Measurements from ENCODE around the gene SLC39A9. TPM values are rescaled to one million over a fixed set of nuclear protein-coding genes. Genes with fewer than 3 reads are reported as not detected.
"Not testable (repeated sequence)": the region's sequence is repeated elsewhere in the genome, so short reads cannot be mapped to it uniquely, and the experiment has no call there.

SLC39A9 gene
- polyA plus RNA-seq, 1 donor from 2014 or later: 14.7 TPM

DNA sequence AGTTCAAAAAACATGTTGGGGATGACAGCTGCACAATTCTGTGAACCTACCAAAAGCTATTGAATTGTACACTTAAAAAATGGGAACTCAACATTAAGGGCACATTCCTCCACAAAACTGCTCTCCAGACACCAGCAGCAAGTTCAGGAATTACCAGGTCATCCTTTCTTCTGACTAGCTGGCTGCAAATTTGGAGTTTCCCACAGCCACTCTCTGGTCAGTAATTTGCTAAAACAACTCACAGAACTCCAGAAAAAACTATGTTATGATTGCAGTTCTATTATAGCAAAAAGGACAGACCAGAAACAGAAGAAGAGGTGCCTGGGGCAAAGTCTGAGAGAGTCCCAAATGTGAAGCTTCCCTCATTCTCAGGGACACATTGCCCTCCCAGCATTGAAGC is 65.9 kb downstream of the SLC39A9 start:
- H3K36me3 Mint-ChIP-seq: peaks cover 8% of the 10 kb centered on the region
- no peaks in the 10 kb centered on the region for H3K9me3 Mint-ChIP-seq
- H3K27me3 Mint-ChIP-seq: no peaks in the 10 kb centered on the region
- H3K4me3 Mint-ChIP-seq: no peak overlapping the region
- H3K4me1 Mint-ChIP-seq: no peaks in the 10 kb centered on the region
- no peak overlapping the region for H3K27ac Mint-ChIP-seq

DNA sequence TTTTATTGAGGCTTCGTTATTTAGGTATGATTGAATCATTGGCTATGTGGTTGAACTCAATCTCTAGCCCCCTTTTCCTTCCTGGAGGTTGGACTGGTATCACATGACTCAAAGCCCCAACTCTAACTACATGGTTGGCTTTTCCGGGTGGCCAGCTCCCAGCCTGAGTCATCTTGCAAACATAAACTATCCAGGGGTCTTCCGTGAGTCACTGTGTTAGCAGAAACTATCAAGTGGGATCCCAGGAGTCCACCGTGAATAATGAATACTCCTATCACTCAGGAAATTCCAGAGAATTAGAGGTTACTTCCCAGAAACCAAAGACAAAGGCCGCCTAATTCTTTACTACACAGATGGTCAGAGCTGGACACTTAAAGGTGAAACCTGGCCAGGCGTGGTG is 66.3 kb downstream of the SLC39A9 start:
- H3K27me3 Mint-ChIP-seq: no peaks in the 10 kb centered on the region
- H3K4me1 Mint-ChIP-seq: no peaks in the 10 kb centered on the region
- no peaks in the 10 kb centered on the region for H3K9me3 Mint-ChIP-seq
- H3K36me3 Mint-ChIP-seq: peaks cover 8% of the 10 kb centered on the region
- no peak overlapping the region for H3K27ac Mint-ChIP-seq
- H3K4me3 Mint-ChIP-seq: no peak overlapping the region

DNA sequence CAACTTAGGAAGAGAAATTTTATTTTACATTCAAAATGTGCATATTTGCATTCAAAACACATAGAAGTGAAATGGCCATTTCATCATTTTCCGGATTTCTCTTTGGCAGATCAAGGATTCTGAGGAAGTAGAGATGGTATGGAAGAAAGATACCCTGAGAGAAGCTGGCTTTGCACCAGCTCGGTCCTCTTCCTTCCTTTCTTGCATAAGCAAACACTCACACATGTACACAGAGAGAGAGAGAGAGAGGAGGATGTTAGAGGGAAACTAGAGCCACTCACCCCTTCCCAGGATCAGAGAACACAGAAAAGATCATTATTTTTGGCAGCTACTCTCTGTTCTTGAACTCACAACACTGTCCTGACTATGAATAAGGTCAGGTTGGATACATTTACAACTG is 70.5 kb downstream of the SLC39A9 start:
- peaks cover 2% of the 10 kb centered on the region for H3K27me3 Mint-ChIP-seq
- H3K9me3 Mint-ChIP-seq: no peaks in the 10 kb centered on the region
- H3K4me3 Mint-ChIP-seq: no peak overlapping the region
- H3K27ac Mint-ChIP-seq: no peak overlapping the region
- H3K36me3 Mint-ChIP-seq: peaks cover 5% of the 10 kb centered on the region
- no peaks in the 10 kb centered on the region for H3K4me1 Mint-ChIP-seq

DNA sequence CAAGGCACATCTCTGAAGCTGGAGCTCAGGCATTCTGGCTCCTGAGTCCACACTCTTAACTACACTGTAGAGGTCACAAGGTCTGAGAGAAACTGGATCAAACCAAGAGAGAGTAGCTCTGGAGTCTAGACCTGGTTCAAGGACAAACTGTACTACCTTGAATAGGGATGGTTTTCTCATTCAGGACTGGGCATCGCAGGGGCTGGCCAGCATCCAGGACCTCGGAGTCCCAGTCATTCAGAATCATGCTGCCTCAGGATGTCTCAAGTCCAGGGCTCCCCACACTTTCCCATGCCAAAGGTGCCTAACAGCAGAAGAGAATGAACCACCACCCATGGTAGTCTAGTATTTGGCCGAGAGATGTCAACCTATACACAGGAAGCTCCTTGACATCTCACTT is 72.9 kb downstream of the SLC39A9 start:
- Mint-ChIP-seq H3K9me3 (no peaks in the 10 kb centered on the region), H3K4me3 (no peak overlapping the region), H3K36me3 (peaks cover 7% of the 10 kb centered on the region), H3K27ac (no peak overlapping the region), H3K27me3 (peaks cover 2% of the 10 kb centered on the region), H3K4me1 (peaks cover 0 to 2% (median 0%) of the 10 kb centered on the region in 3 donors)

DNA sequence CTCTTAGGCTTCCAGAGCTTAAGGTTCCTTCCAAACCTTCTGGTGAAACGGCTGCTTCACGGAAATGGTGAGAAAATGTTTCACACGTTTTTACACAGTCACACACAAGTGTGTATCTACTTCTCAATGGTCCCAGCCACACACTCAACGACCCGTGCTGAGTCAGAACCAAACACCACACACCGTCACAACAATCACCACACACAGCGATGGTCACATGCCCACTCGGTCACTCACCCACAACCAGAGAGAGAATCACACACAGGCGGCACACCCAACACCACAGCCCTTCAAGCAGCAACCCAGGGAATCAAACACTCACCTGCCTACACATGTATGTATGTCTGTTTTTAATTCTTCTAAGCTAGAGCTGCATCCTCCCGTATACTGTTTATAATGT is 73.4 kb downstream of the SLC39A9 start:
- Mint-ChIP-seq H3K4me3 (no peak overlapping the region), H3K27me3 (peaks cover 2% of the 10 kb centered on the region), H3K27ac (no peak overlapping the region), H3K4me1 (peaks cover 0 to 2% (median 0%) of the 10 kb centered on the region in 3 donors), H3K36me3 (peaks cover 7% of the 10 kb centered on the region), H3K9me3 (no peaks in the 10 kb centered on the region)

DNA sequence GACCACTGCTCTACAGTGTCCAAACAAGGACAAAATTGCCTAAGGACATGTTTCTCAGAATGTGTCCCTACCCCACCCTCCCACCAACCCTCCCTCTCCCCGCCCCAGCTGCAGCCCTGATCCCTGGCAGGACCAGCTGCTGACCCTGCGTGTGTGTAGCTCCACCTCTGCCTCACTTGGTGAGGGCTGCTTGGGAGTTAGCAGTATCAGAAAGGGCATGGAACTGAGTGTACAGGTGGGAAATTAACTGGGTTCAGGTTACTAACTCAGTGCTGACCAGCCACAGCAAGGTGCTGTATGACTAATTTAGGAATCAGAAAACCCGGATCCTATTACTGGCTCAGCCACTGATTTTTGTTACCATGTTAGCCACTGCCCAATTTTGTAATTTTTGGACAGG is 74.8 kb downstream of the SLC39A9 start:
- H3K9me3 Mint-ChIP-seq: no peaks in the 10 kb centered on the region
- H3K4me3 Mint-ChIP-seq: no peak overlapping the region
- H3K36me3 Mint-ChIP-seq: peaks cover 7% of the 10 kb centered on the region
- peaks cover 0 to 2% (median 0%) of the 10 kb centered on the region in 3 donors for H3K4me1 Mint-ChIP-seq
- peaks cover 3% of the 10 kb centered on the region for H3K27me3 Mint-ChIP-seq
- H3K27ac Mint-ChIP-seq: no peak overlapping the region

GRCh38 chr14:69473946-69474345 is 75.5 kb downstream of the SLC39A9 start:
- Mint-ChIP-seq H3K27ac (no peak overlapping the region), H3K36me3 (peaks cover 7% of the 10 kb centered on the region), H3K4me3 (no peak overlapping the region), H3K27me3 (peaks cover 10% of the 10 kb centered on the region), H3K9me3 (no peaks in the 10 kb centered on the region), H3K4me1 (peaks cover 0 to 2% (median 0%) of the 10 kb centered on the region in 3 donors)

GRCh38 chr14:69475194-69475818 is 76.8 kb downstream of the SLC39A9 start:
- Mint-ChIP-seq H3K27ac (no peak overlapping the region), H3K27me3 (peaks cover 10% of the 10 kb centered on the region), H3K4me3 (no peak overlapping the region)

DNA sequence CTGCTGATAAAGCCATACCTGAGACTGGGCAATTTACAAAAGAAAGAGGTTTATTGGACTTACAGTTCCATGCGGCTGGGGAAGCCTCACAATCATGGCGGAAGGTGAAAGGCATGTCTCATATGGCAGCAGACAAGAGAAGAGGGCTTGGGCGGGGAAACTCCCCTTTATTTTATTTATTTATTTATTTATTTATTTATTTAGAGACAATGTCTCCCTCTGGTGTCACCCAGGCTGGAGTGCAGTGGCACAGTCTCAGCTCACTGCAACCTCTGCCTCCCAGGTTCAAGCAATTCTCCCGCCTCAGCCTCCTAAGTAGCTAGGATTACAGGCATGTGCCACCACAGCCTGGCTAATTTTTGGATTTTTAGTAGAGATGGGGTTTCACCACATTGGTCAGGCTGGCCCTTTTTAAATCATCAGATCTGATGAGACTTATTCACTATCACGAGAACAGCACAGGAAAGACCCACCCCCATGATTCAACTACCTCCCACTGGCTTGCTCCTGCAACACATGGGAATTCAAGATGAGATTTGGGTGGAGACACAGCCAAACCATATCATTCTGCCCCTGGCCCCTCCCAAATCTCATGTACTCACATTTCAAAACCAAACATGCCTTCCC is 78.4 kb downstream of the SLC39A9 start:
- not testable (repeated sequence) for H3K36me3 Mint-ChIP-seq, H3K9me3 Mint-ChIP-seq, H3K27ac Mint-ChIP-seq, H3K4me1 Mint-ChIP-seq, H3K4me3 Mint-ChIP-seq
- H3K27me3 Mint-ChIP-seq: peaks cover 10% of the 10 kb centered on the region

More at GRCh38 chr14:69475194-69475818, 76.8 kb downstream of the SLC39A9 start:
- Mint-ChIP-seq H3K9me3 (no peaks in the 10 kb centered on the region), H3K4me1 (peaks cover 0 to 4% (median 0%) of the 10 kb centered on the region in 3 donors), H3K36me3 (peaks cover 5% of the 10 kb centered on the region)

DNA sequence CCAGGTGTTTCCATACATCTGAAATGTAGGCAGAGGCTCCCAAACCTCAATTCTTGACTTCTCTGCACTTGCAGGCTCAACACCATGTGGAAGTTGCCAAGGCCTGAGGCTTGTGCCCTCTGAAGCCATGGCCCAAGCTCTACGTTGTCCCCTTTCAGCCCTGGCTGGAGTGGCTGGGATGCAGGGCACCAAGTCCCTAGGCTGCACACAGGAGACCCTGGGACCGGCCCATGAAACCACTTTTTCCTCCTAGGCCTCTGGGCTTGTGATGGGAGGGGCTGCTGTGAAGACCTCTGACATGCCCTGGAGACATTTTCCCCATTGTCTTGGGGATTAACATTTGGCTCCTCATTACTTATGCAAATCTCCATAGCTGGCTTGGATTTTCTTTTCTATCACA is 79.6 kb downstream of the SLC39A9 start:
- H3K27ac Mint-ChIP-seq, H3K36me3 Mint-ChIP-seq, H3K4me3 Mint-ChIP-seq, H3K9me3 Mint-ChIP-seq: not testable (repeated sequence)
- H3K27me3 Mint-ChIP-seq: peaks cover 12% of the 10 kb centered on the region
- H3K4me1 Mint-ChIP-seq: peaks cover 0 to 12% (median 10%) of the 10 kb centered on the region in 3 donors

DNA sequence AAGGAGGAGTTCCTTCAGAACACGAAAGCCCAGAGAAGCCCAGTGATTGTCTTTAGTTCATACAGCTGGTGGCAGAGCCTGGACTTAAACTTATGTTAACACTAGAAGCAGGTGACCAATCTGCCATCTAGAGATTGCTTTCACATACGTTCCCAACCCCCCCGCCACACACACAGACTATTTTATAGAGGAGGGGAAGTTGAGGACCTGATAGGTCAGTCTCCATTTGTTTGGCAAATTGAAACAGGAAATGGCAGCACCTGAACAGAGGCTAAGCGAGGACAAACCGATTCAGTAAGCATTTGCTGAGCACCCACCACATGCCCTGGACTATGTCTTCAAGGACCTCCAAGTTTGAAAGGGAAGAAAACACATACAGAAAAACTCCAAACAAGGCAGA is 81.2 kb downstream of the SLC39A9 start:
- Mint-ChIP-seq H3K27ac (no peak overlapping the region), H3K27me3 (peaks cover 19% of the 10 kb centered on the region), H3K4me1 (peaks cover 0 to 18% (median 14%) of the 10 kb centered on the region in 3 donors), H3K9me3 (no peaks in the 10 kb centered on the region), H3K4me3 (no peak overlapping the region), H3K36me3 (peaks cover 7% of the 10 kb centered on the region)

DNA sequence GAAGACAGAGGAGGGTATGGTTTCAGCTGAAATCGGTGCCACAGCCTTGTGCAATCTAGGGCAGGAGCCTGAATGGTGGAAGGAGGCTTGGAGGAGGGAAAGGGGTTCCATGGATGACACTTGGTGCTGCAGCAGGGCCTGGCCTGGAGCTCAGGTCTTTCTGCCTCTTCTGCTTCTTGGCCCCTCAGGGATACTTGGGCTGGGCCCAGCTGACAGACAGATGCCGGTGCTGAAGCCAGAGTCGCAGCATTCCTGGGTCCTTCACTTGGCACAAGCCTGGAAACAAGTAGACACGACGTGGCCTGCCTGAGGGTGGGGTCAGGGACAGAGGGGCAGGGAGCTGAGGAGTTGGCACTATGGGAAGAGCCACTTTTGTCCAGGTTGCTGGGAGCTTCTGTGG is 81.6 kb downstream of the SLC39A9 start:
- Mint-ChIP-seq H3K4me1 (peaks cover 0 to 18% (median 14%) of the 10 kb centered on the region in 3 donors), H3K9me3 (no peaks in the 10 kb centered on the region), H3K27ac (no peak overlapping the region), H3K27me3 (peaks cover 21% of the 10 kb centered on the region), H3K4me3 (no peak overlapping the region), H3K36me3 (peaks cover 7% of the 10 kb centered on the region)

GRCh38 chr14:69481815-69482568 is 83.5 kb downstream of the SLC39A9 start:
- Mint-ChIP-seq H3K36me3 (peaks cover 5% of the 10 kb centered on the region), H3K9me3 (no peaks in the 10 kb centered on the region), H3K27ac (no peak overlapping the region), H3K27me3 (peaks cover 38% of the 10 kb centered on the region), H3K4me3 (no peak overlapping the region), H3K4me1 (peaks cover 5 to 18% (median 12%) of the 10 kb centered on the region in 3 donors)

GRCh38 chr14:69483765-69484443 is 85.4 kb downstream of the SLC39A9 start:
- H3K36me3 Mint-ChIP-seq: peaks cover 5% of the 10 kb centered on the region
- peaks cover 35% of the 10 kb centered on the region for H3K27me3 Mint-ChIP-seq
- no peak overlapping the region for H3K27ac Mint-ChIP-seq
- peak overlapping the region in 3 of 4 donors; percentile 17 to 83 (median 48) for H3K4me3 Mint-ChIP-seq
- no peaks in the 10 kb centered on the region for H3K9me3 Mint-ChIP-seq
- peaks cover 5 to 18% (median 12%) of the 10 kb centered on the region in 3 donors for H3K4me1 Mint-ChIP-seq

Measured in IgD-negative memory B cell (primary cell).